Caco-2 (cell line): Measurements from ENCODE around the gene HADH. TPM values are rescaled to one million over a fixed set of nuclear protein-coding genes. Genes with fewer than 3 reads are reported as not detected.

Source experiments
- BruUV-seq: library from RNA; stranded (reverse); fragments of 400-500 nt; replicated peaks from 2 replicates; lab custom pipeline; 2021; lab: Mats Ljungman, UMichigan
- CTCF ChIA-PET: fragments of 300-600 bp; sonication (Branson Sonifier 250); formaldehyde crosslinking; loops from one replicate; lab custom pipeline; 2022; ENCODE audit warnings: antibody characterized with exemption; lab: Charles Lee
- POLR2A ChIA-PET: fragments of 300-600 bp; sonication (Branson Sonifier 250); formaldehyde crosslinking; loops from one replicate; lab custom pipeline; 2022; ENCODE audit warnings: antibody characterized with exemption; lab: Charles Lee
- DNase-seq, 2 experiments: peaks; one replicate each; pipeline versions ENCODE4 v3.0.0 to v3.0.0-alpha.2; 2020 to 2022
- H3K27me3 ChIP-seq: replicated peaks from 2 replicates; pipeline ENCODE4 v1.6.0; 2011; ENCODE audit warnings: low read length; ENCODE audit not compliant: control insufficient read depth, insufficient read depth
- H3K36me3 ChIP-seq: 2 replicates; pipeline ENCODE4 v1.5.1; 2011; ENCODE audit warnings: low read length; ENCODE audit not compliant: control insufficient read depth, insufficient read depth
- H3K4me1 ChIP-seq: fragments of 250-450 bp; sonication (Bioruptor Pico); 2 replicates; pipeline ENCODE4 v1.5.1; 2020; ENCODE audit warnings: mild to moderate bottlenecking
- H3K4me3 ChIP-seq: 2 replicates; pipeline ENCODE4 v1.5.1; 2011; ENCODE audit warnings: low read depth, mild to moderate bottlenecking, control low read depth, low read length
- H3K9me3 ChIP-seq: fragments of 250-450 bp; sonication (Bioruptor Pico); 2 replicates; pipeline ENCODE4 v1.5.1; 2020; ENCODE audit warnings: mild to moderate bottlenecking, moderate library complexity
- H3K27ac Mint-ChIP-seq: one replicate; pipeline ENCODE4 v1.8.0; 2022; ENCODE audit warnings: mixed read lengths; ENCODE audit not compliant: unreplicated experiment
- H3K27me3 Mint-ChIP-seq: one replicate; pipeline ENCODE4 v1.8.0; 2022; ENCODE audit warnings: mixed read lengths; ENCODE audit not compliant: insufficient read depth, unreplicated experiment
- H3K36me3 Mint-ChIP-seq: one replicate; pipeline ENCODE4 v1.8.0; 2022; ENCODE audit warnings: mild to moderate bottlenecking, mixed read lengths; ENCODE audit not compliant: insufficient read depth, unreplicated experiment
- H3K4me1 Mint-ChIP-seq: one replicate; pipeline ENCODE4 v1.8.0; 2022; ENCODE audit warnings: low read depth, mixed read lengths; ENCODE audit not compliant: unreplicated experiment
- H3K4me3 Mint-ChIP-seq: one replicate; pipeline ENCODE4 v1.8.0; 2022; ENCODE audit warnings: mild to moderate bottlenecking, moderate library complexity, mixed read lengths; ENCODE audit not compliant: unreplicated experiment
- H3K9me3 Mint-ChIP-seq: one replicate; pipeline ENCODE4 v1.8.0; 2022; ENCODE audit warnings: mixed read lengths; ENCODE audit not compliant: unreplicated experiment
- CTCF ChIP-seq, 2 experiments: fragments of 200-600 bp in 1 of 2; IDR thresholded peaks; 1 replicate in 1 of 2; 2 replicates in 1 of 2; pipeline versions ENCODE4 v1.5.1 to v1.8.0; 2011 to 2022; ENCODE audit warnings: antibody characterized with exemption in 1 of 2, control low read depth in 1 of 2, inconsistent platforms in 1 of 2, low read depth in 1 of 2, low read length in 1 of 2, mild to moderate bottlenecking in 1 of 2, moderate library complexity in 1 of 2; ENCODE audit not compliant: insufficient read depth in 1 of 2, severe bottlenecking in 1 of 2, unreplicated experiment in 1 of 2
- intact Hi-C: fragments of 100-400 bp; cut with micrococcal nuclease; formaldehyde crosslinking; loops from one replicate; pipeline ENCODE4 v1.10.0; 2022; ENCODE audit not compliant: unreplicated experiment
- total RNA-seq: library from RNA; stranded (reverse); gene quantifications from 2 replicates; pipeline ENCODE4 v1.2.3, GENCODE V29; 2022

The HADH gene
- total RNA-seq, 1 experiment from 2014 or later = 35.8 TPM

GRCh38 chr4:108055787-108056186, 66.1 kb downstream of the HADH start:
- CTCF ChIA-PET = no interaction called here

GRCh38 chr4:108056418-108056817, 66.7 kb downstream of the HADH start:
- H3K27ac Mint-ChIP-seq = no peak overlapping the region
- no peaks in the 10 kb centered on the region for H3K36me3 Mint-ChIP-seq
- peaks cover 17% of the 10 kb centered on the region for H3K4me1 ChIP-seq
- ChIA-PET POLR2A (no interaction called here), CTCF (no interaction called here)
- H3K27me3 Mint-ChIP-seq = no peaks in the 10 kb centered on the region
- no peaks in the 10 kb centered on the region for H3K9me3 Mint-ChIP-seq
- no peaks in the 10 kb centered on the region for H3K9me3 ChIP-seq
- peaks cover 14% of the 10 kb centered on the region for H3K4me1 Mint-ChIP-seq
- intact Hi-C loops = no loop called here
- DNase-seq = no peak
- H3K4me3 ChIP-seq = no peak overlapping the region
- no peaks in the 10 kb centered on the region for H3K36me3 ChIP-seq
- BruUV-seq = no TSS peak
- no peak for TF ChIP-seq CTCF (IDR thresholded peaks at IDR 0.05; ENCODE audit: insufficient read depth in 1 of 2, low read depth in 1 of 2, low read length in 1 of 2, severe bottlenecking in 1 of 2, unreplicated experiment in 1 of 2)
- no peaks in the 10 kb centered on the region for H3K27me3 ChIP-seq
- H3K4me3 Mint-ChIP-seq = no peak overlapping the region

More at GRCh38 chr4:108055787-108056186, 66.1 kb downstream of the HADH start:
- DNase-seq = no peak
- H3K36me3 ChIP-seq = no peaks in the 10 kb centered on the region
- no peak overlapping the region for H3K4me3 ChIP-seq
- no peak overlapping the region for H3K27ac Mint-ChIP-seq
- H3K4me1 Mint-ChIP-seq = peaks cover 14% of the 10 kb centered on the region
- no peaks in the 10 kb centered on the region for H3K9me3 ChIP-seq
- H3K4me1 ChIP-seq = peaks cover 17% of the 10 kb centered on the region
- no peaks in the 10 kb centered on the region for H3K27me3 Mint-ChIP-seq
- no peaks in the 10 kb centered on the region for H3K27me3 ChIP-seq
- POLR2A ChIA-PET = no interaction called here
- intact Hi-C loops = no loop called here
- no TSS peak for BruUV-seq
- no peak for TF ChIP-seq CTCF (IDR thresholded peaks at IDR 0.05; ENCODE audit: insufficient read depth in 1 of 2, low read depth in 1 of 2, low read length in 1 of 2, severe bottlenecking in 1 of 2, unreplicated experiment in 1 of 2)
- no peaks in the 10 kb centered on the region for H3K36me3 Mint-ChIP-seq
- H3K9me3 Mint-ChIP-seq = no peaks in the 10 kb centered on the region
- H3K4me3 Mint-ChIP-seq = no peak overlapping the region

GRCh38 chr4:108058685-108059440, 69.2 kb downstream of the HADH start:
- Mint-ChIP-seq H3K36me3 (no peaks in the 10 kb centered on the region), H3K4me1 (peaks cover 6% of the 10 kb centered on the region), H3K9me3 (no peaks in the 10 kb centered on the region), H3K27me3 (no peaks in the 10 kb centered on the region), H3K27ac (peak overlapping the region; percentile 81), H3K4me3 (peak overlapping the region; percentile 12)
- H3K4me1 ChIP-seq = peaks cover 2% of the 10 kb centered on the region
- no peaks in the 10 kb centered on the region for H3K36me3 ChIP-seq
- POLR2A ChIA-PET = interaction anchor here (0.5 to 0.6 kb wide), 2 partner anchors 69 to 512 kb away, joined by 3 to 5 read pairs; no protein-coding TSS in a partner anchor
- no TSS peak for BruUV-seq
- no peaks in the 10 kb centered on the region for H3K9me3 ChIP-seq
- H3K27me3 ChIP-seq = no peaks in the 10 kb centered on the region
- intact Hi-C loops = no loop called here
- TF ChIP-seq CTCF (IDR thresholded peaks at IDR 0.05; ENCODE audit: insufficient read depth in 1 of 2, low read depth in 1 of 2, low read length in 1 of 2, severe bottlenecking in 1 of 2, unreplicated experiment in 1 of 2) = no peak
- H3K4me3 ChIP-seq = no peak overlapping the region
- DNase-seq = peak; percentile 36 to 55
- CTCF ChIA-PET = no interaction called here
